22Rv1 (cell line): ENCODE data around the gene EYS.

ENCODE experiments used
- H3K27ac ChIP-seq: fragments of 450-650 bp; 2 replicates; pipeline ENCODE4 v1.5.1; 2017
- CTCF ChIP-seq: fragments of 450-650 bp; IDR thresholded peaks from 2 replicates; pipeline ENCODE4 v1.5.1; 2017; ENCODE audit warnings: mild to moderate bottlenecking
- ZFX ChIP-seq: fragments of 450-650 bp; IDR thresholded peaks from 2 replicates; pipeline ENCODE4 v1.6.1; 2017; ENCODE audit warnings: antibody characterized with exemption, borderline replicate concordance

The EYS gene

DNA sequence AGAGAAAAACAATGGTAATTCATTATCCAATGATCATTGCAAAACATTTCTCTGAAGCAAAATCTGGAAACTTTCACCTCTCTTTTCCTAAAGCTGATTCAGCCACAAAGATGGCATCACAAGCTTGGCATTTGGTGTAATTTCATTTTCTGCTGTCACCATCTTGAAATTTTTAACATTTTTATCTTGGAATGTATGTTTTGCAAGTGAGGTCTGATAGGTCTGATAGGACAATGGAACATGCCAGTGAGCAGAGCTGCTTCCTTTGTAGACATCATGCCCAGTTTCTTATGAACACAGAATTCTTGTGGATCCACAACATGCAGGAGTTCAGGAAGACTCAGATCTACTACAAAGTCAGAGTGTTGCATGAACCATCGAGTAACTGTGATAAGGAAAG lies 969.6 kb downstream of the EYS start:
- no peak for TF ChIP-seq ZFX
- no peak for TF ChIP-seq CTCF
- no peak overlapping the region for H3K27ac ChIP-seq

GRCh38 chr6:64736421-64736950 lies 970.5 kb downstream of the EYS start:
- TF ChIP-seq CTCF (no peak), ZFX (no peak)
- no peak overlapping the region for H3K27ac ChIP-seq

- H3K27ac ChIP-seq, result no peak overlapping the region
- TF ChIP-seq ZFX, result no peak
- no peak for TF ChIP-seq CTCF
Observed at GRCh38 chr6:64733433-64733832, 973.6 kb downstream of the EYS start.

DNA sequence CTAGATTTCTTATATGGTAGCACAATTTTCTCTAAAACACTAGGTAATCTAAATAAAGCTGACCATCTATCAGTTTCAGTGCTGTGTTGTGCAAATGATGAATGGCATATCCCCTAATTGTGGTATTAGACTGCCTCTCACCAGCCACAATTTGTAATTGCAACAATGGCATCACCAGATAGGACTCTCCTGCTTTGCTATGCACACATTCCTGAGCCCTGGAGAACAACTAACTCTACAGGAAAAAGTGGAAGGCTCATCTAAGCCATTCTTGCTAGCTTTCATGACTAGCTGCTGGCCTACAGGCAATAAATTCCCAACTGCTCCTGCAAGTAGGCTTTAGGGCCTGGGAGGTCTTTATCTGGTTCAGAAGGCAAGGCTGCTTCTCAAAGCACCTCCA lies 974.1 kb downstream of the EYS start:
- H3K27ac ChIP-seq, result no peak overlapping the region
- TF ChIP-seq CTCF (no peak; the same call in 1 of the 2 replicates), ZFX (no peak)

DNA sequence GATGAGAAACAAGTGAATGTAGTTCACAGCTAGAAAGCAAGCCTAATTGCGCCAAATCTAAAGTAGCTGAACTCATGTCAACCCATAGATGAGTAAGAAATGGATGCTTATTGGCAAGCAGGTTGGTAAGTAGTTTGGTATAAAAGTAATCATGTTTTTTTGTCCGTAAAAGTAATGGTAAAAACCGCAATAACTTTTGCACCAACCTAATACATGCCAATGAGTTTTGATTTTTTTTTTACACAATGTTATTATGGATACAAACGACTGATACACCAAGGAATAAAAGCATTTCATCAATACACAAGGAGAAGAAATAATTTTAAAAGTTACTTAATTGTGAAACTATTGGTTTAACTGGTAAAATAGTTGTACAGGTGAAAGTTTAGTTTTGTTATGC lies 977.5 kb downstream of the EYS start:
- H3K27ac ChIP-seq, result no peak overlapping the region
- TF ChIP-seq ZFX (no peak), CTCF (no peak)

GRCh38 chr6:64727075-64727474 lies 980.0 kb downstream of the EYS start:
- no peak for TF ChIP-seq ZFX
- TF ChIP-seq CTCF, result no peak
- no peak overlapping the region for H3K27ac ChIP-seq

GRCh38 chr6:64724091-64724490 lies 982.9 kb downstream of the EYS start:
- H3K27ac ChIP-seq, result no peak overlapping the region
- TF ChIP-seq CTCF, result no peak
- TF ChIP-seq ZFX, result no peak
